Small intestine (tissue), 7 donors: ENCODE data around the gene NAGK. TPM values are rescaled to one million over a fixed set of nuclear protein-coding genes. Genes with fewer than 3 reads are reported as not detected.
"Not testable (repeated sequence)": the region's sequence is repeated elsewhere in the genome, so short reads cannot be mapped to it uniquely, and the experiment has no call there.

Experiments
- DNase-seq, 2 donors: peaks; one replicate each; pipeline versions ENCODE4 v3.0.0 to v3.0.0-alpha.2; 2013
- FAIRE-seq: peaks from 2 replicates; lab custom pipeline; 2012; peaks lifted over from hg19 to GRCh38; lab: Jason Lieb, UNC
- H3K27ac ChIP-seq, 3 donors: one replicate each; pipeline ENCODE4 v1.5.1; 2013; ENCODE audit warnings: low read length in 2 of 3, mild to moderate bottlenecking in 2 of 3, control low read depth in 1 of 3, inconsistent platforms in 1 of 3, low read depth in 1 of 3, moderate library complexity in 1 of 3
- H3K27me3 ChIP-seq, 3 donors: one replicate each; pipeline ENCODE4 v1.6.1; 2013; ENCODE audit warnings: low read length in 3 of 3, inconsistent platforms in 1 of 3; ENCODE audit not compliant: control insufficient read depth in 3 of 3, insufficient read depth in 3 of 3
- H3K36me3 ChIP-seq, 3 donors: one replicate each; pipeline ENCODE4 v1.6.1; 2013; ENCODE audit warnings: low read length in 3 of 3, inconsistent platforms in 1 of 3, low read depth in 1 of 3, mild to moderate bottlenecking in 1 of 3, moderate library complexity in 1 of 3; ENCODE audit not compliant: control insufficient read depth in 3 of 3, insufficient read depth in 2 of 3
- H3K4me1 ChIP-seq, 3 donors: one replicate each; pipeline ENCODE4 v1.6.1; 2013; ENCODE audit warnings: low read length in 2 of 3, inconsistent platforms in 1 of 3, low read depth in 1 of 3, mild to moderate bottlenecking in 1 of 3, moderate library complexity in 1 of 3; ENCODE audit not compliant: control insufficient read depth in 3 of 3, insufficient read depth in 2 of 3
- H3K4me3 ChIP-seq, 3 donors: one replicate each; pipeline ENCODE4 v1.5.1; 2013; ENCODE audit warnings: low read length in 3 of 3, control low read depth in 1 of 3, inconsistent platforms in 1 of 3, low read depth in 1 of 3, mild to moderate bottlenecking in 1 of 3, moderate library complexity in 1 of 3
- H3K9me3 ChIP-seq, 2 donors: one replicate each; pipeline ENCODE4 v1.6.1; 2013; ENCODE audit warnings: low read depth in 1 of 2, low read length in 1 of 2; ENCODE audit not compliant: control insufficient read depth in 2 of 2, insufficient read depth in 1 of 2
- WGBS, 3 donors: extraction: QIAGEN DNeasy Blood & Tissue Kit; methylation state at CpG; one replicate each; pipeline ENCODE4 v1.1.7; 2013; 5-methylcytosine and 5-hydroxymethylcytosine counted together
- polyA plus RNA-seq, 4 donors: library from polyadenylated mRNA; stranded (reverse) in 3 of 4; unstranded in 1 of 4; fragments of 200-250 nt in 3 of 4; fragments of 120-200 nt in 1 of 4; gene quantifications; one replicate each; pipeline versions ENCODE4 v1.2.1 to v1.2.3, GENCODE V29; 2013
- donor health status: healthy with polysubstance abuse.
- donor health status: control.
- donor health status: control.
- donor health status: Bipolar disorder and iron deficiency.
- donor health status: healthy.

Gene NAGK
- polyA plus RNA-seq, 4 donors: 54.8 to 81.0 (median 73.9) TPM

- H3K27me3 ChIP-seq: peaks cover 0 to 17% (median 0%) of the 10 kb centered on the region in 3 donors
- WGBS, 3 donors: 47 to 53% (median 52%) methylated on average over 9 of the region's 9 CpGs
- not testable (repeated sequence) for FAIRE-seq, H3K4me3 ChIP-seq, H3K27ac ChIP-seq, H3K36me3 ChIP-seq, DNase-seq, H3K9me3 ChIP-seq, H3K4me1 ChIP-seq
Observed at GRCh38 chr2:71085325-71086003, 17.0 kb downstream of the NAGK start.

- not testable (repeated sequence) for H3K36me3 ChIP-seq, H3K9me3 ChIP-seq, H3K4me1 ChIP-seq, H3K4me3 ChIP-seq, H3K27ac ChIP-seq, DNase-seq, FAIRE-seq
- peaks cover 0 to 17% (median 0%) of the 10 kb centered on the region in 3 donors for H3K27me3 ChIP-seq
- 33 to 75% (median 59%) methylated on average over 13 to 14 of the region's 14 CpGs for WGBS, 3 donors
Observed at GRCh38 chr2:71089475-71089874, 21.0 kb downstream of the NAGK start.

GRCh38 chr2:71091808-71092207 is 23.4 kb downstream of the NAGK start:
- 82 to 87% (median 84%) methylated on average over 9 of the region's 9 CpGs for WGBS, 3 donors
- FAIRE-seq, H3K4me3 ChIP-seq, H3K36me3 ChIP-seq, H3K9me3 ChIP-seq, H3K4me1 ChIP-seq, H3K27me3 ChIP-seq, H3K27ac ChIP-seq, DNase-seq: not testable (repeated sequence)

DNA sequence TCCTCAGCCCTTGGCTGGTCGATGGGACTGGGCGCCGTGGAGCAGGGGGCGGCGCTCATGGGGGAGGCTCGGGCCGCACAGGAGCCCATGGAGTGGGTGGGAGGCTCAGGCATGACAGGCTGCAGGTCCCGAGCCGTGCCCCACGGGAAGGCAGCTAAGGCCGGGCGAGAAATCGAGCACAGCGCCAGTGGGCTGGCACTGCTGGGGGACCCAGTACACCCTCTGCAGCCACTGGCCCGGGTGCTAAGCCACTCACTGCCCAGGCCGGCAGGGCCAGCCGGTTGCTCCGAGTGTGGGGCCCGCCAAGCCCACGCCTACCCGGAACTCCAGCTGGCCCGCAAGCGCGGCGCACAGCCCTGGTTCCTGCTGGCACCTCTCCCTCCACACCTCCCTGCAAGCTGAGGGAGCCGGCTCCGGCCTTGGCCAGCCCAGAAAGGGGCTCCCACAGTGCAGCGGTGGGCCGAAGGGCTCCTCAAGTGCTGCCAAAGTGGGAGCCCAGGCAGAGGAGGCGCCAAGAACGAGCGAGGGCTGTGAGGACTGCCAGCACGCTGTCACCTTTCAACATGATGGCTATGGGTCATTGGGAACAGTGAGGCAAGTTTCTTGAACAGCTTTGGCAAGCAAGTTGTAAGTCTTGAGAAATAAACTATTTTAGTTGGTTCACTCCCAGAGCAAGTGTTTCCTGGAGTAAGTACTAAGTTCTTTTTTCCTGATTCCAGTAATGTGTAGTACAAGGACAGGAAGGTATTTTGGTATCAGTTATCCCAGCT is 24.2 kb downstream of the NAGK start:
- H3K9me3 ChIP-seq, H3K36me3 ChIP-seq, H3K4me1 ChIP-seq, H3K4me3 ChIP-seq, H3K27me3 ChIP-seq, H3K27ac ChIP-seq, DNase-seq, FAIRE-seq: not testable (repeated sequence)
- 89 to 96% (median 95%) methylated on average over 29 to 33 of the region's 33 CpGs for WGBS, 3 donors

- H3K9me3 ChIP-seq: no peaks in the 10 kb centered on the region
- H3K36me3 ChIP-seq: no peaks in the 10 kb centered on the region
- no peak overlapping the region for H3K4me3 ChIP-seq
- FAIRE-seq (no peak), DNase-seq (peak; percentile 61 to 62)
- H3K27me3 ChIP-seq: peaks cover 0 to 2% (median 0%) of the 10 kb centered on the region in 3 donors
- H3K27ac ChIP-seq: no peak overlapping the region
- WGBS, 3 donors: 4 to 8% (median 5%) methylated on average over 3 of the region's 3 CpGs
- H3K4me1 ChIP-seq: no peaks in the 10 kb centered on the region
Observed at GRCh38 chr2:71100195-71100964, 31.9 kb downstream of the NAGK start.

DNA sequence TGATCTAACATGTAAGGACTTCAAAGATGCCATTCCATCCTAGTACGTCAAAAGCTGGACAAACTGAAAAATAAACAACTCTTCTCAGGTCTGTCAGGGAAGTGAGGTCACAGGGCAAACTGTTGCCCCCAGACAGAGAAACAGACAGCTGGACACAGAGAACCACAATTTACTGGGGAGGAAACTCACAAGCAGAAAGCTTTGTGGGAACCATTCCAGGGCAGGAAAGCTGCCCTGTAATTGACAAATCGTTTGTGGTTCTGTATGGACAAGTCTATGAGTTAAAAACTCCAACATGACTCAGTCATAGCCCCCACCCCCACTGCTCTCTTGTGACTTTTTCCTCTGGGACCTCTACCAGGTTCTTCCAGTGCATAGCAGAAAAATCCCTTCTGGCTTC is 33.2 kb downstream of the NAGK start:
- Histone ChIP-seq H3K4me3 (no peak overlapping the region), H3K27me3 (peaks cover 0 to 2% (median 0%) of the 10 kb centered on the region in 3 donors), H3K4me1 (no peaks in the 10 kb centered on the region), H3K36me3 (no peaks in the 10 kb centered on the region), H3K27ac (no peak overlapping the region), H3K9me3 (no peaks in the 10 kb centered on the region)
- DNase-seq (no peak), FAIRE-seq (no peak)
- 39 to 68% (median 51%) methylated on average over 2 of the region's 2 CpGs for WGBS, 3 donors

DNA sequence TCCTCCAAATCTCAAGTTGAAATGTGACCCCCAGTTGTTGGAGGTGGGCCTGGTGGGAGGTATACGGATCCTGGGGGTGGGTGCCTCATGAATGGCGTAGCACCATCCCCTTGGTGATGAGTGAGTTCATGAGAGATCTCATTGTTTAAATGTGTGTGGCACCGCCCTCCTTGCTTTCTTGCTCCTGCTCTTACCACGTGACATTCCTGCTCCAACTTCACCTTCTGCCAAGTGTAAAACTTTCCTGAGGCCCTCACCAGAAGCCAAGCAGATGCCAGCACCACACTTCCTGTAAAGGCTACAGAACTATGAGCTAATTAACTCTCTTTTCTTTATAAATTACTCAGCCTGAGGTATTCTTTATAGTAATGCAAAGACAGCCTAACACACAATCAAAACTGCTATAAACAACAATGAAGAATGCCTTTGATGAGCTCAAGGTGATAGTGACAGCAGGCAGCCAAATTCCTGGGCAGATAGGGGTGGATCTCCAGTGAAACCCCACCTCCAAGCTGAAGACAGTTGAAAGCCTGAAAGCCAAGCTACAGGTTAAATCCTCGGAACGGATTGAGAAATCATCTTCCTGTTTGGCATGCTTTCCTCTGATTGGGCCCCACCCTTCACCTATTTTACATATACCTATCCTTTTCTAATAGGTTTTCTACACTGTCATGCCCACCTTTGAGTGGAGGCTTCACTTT is 34.7 kb downstream of the NAGK start:
- no peaks in the 10 kb centered on the region for H3K4me1 ChIP-seq
- DNase-seq (no peak), FAIRE-seq (no peak)
- H3K4me3 ChIP-seq: no peak overlapping the region
- H3K36me3 ChIP-seq: no peaks in the 10 kb centered on the region
- H3K9me3 ChIP-seq: no peaks in the 10 kb centered on the region
- 54 to 63% (median 59%) methylated on average over 6 of the region's 6 CpGs for WGBS, 3 donors
- H3K27me3 ChIP-seq: peaks cover 0 to 2% (median 0%) of the 10 kb centered on the region in 3 donors
- H3K27ac ChIP-seq: no peak overlapping the region

- 85 to 94% (median 88%) methylated on average over 5 of the region's 5 CpGs for WGBS, 3 donors
- H3K27me3 ChIP-seq: peaks cover 0 to 2% (median 0%) of the 10 kb centered on the region in 3 donors
- no peak overlapping the region for H3K27ac ChIP-seq
- H3K4me3 ChIP-seq: no peak overlapping the region
- no peaks in the 10 kb centered on the region for H3K4me1 ChIP-seq
- no peaks in the 10 kb centered on the region for H3K36me3 ChIP-seq
- H3K9me3 ChIP-seq: no peaks in the 10 kb centered on the region
- FAIRE-seq (no peak), DNase-seq (no peak)
Observed at GRCh38 chr2:71103809-71104208, 35.4 kb downstream of the NAGK start.
